Peyer's patch (tissue), 4 donors: Measurements from ENCODE around the gene SLC6A6.
A peak's percentile ranks its signal among the peaks of the same experiment; 100 is the strongest.

ENCODE experiments used
- POLR2A ChIP-seq, 2 donors: fragments of 450-650 bp; IDR thresholded peaks; one replicate each; pipeline ENCODE4 v1.5.1; 2017; ENCODE audit warnings: antibody characterized with exemption in 2 of 2, mild to moderate bottlenecking in 2 of 2, moderate library complexity in 2 of 2
- TF ChIP-seq, protein P1 (sequence below), 6 experiments: fragments of 450-650 bp in 4 of 6; fragments of 200-600 bp in 2 of 6; sonication (generic) in 1 of 6; IDR thresholded peaks; one replicate each; pipeline ENCODE4 v1.5.1; 2017 to 2019; ENCODE audit warnings: antibody characterized with exemption in 6 of 6, mild to moderate bottlenecking in 3 of 6, moderate library complexity in 1 of 6

DNA sequence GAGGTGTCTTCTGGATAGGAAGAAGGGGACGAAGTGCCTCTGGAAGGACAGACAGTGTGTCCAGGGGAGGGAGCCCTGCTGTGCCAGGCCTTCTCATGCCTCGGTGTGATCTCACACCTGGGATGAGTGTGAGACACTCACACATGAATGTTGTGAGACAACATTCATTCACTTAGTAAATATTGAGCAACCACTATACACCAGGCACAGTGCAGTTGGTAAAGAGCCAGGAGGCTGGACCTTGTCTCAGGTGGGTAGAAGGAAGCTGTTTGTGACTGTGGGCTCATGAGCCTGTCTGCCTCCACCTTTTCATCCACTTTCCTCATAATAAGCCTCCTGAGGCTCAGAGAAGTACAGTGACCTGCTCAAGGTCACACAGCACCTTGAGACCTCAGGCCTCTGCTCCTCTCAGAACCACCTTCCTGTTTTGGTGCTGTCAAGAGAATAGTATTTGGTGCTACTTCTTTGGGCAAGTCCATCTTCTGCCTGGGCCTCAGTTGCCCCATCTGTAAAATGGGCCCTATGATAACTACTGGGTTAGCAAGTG is 20.9 kb downstream of the SLC6A6 start:
- TF ChIP-seq, protein P1, sequence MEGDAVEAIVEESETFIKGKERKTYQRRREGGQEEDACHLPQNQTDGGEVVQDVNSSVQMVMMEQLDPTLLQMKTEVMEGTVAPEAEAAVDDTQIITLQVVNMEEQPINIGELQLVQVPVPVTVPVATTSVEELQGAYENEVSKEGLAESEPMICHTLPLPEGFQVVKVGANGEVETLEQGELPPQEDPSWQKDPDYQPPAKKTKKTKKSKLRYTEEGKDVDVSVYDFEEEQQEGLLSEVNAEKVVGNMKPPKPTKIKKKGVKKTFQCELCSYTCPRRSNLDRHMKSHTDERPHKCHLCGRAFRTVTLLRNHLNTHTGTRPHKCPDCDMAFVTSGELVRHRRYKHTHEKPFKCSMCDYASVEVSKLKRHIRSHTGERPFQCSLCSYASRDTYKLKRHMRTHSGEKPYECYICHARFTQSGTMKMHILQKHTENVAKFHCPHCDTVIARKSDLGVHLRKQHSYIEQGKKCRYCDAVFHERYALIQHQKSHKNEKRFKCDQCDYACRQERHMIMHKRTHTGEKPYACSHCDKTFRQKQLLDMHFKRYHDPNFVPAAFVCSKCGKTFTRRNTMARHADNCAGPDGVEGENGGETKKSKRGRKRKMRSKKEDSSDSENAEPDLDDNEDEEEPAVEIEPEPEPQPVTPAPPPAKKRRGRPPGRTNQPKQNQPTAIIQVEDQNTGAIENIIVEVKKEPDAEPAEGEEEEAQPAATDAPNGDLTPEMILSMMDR (IDR thresholded peaks at IDR 0.05) = peak in 1 of 6 experiments; percentile 6
- no peak for TF ChIP-seq POLR2A (IDR thresholded peaks at IDR 0.05)
